HEK293 (cell line): ENCODE results near the gene SLC30A3.

Experiments used
- CTCF ChIA-PET: fragments of 350-600 bp; formaldehyde crosslinking; extraction: SDS; loops from one replicate; lab custom pipeline; 2021; ENCODE audit warnings: antibody characterized with exemption; lab: Yijun Ruan, JAX
- POLR2A ChIA-PET: fragments of 300-600 bp; formaldehyde crosslinking; extraction: SDS; loops from one replicate; lab custom pipeline; 2020; ENCODE audit warnings: antibody characterized with exemption, inconsistent platforms; lab: Yijun Ruan, JAX
- H3K27ac ChIP-seq: fragments of 200-500 bp; sonication (Bioruptor generic); 2 replicates; pipeline ENCODE4 v1.5.1; 2014; ENCODE audit warnings: low read depth, low read length, control low read depth, inconsistent platforms; ENCODE audit errors: extremely low read depth
- H3K36me3 ChIP-seq, 2 experiments: fragments of 200-500 bp in 1 of 2; sonication (Bioruptor generic) in 1 of 2; 1 replicate in 1 of 2; 2 replicates in 1 of 2; pipeline ENCODE4 v1.5.1; 2014 to 2017; ENCODE audit warnings: inconsistent platforms in 2 of 2, low read length in 2 of 2; ENCODE audit not compliant: control insufficient read depth in 2 of 2, insufficient read depth in 1 of 2
- H3K4me1 ChIP-seq: fragments of 200-500 bp; sonication (Bioruptor generic); 2 replicates; pipeline ENCODE4 v1.5.1; 2014; ENCODE audit warnings: mild to moderate bottlenecking, low read length, inconsistent platforms; ENCODE audit not compliant: control insufficient read depth, insufficient read depth
- H3K4me3 ChIP-seq: 2 replicates; pipeline ENCODE4 v1.5.1; 2011; ENCODE audit warnings: low read depth, mild to moderate bottlenecking, control low read depth, low read length, moderate library complexity
- H3K9me3 ChIP-seq: fragments of 200-500 bp; sonication (Bioruptor generic); 2 replicates; pipeline ENCODE4 v1.5.1; 2014; ENCODE audit warnings: low read depth, low read length, inconsistent platforms; ENCODE audit not compliant: control insufficient read depth, insufficient read depth
- GLIS1 ChIP-seq: fragments of 450-650 bp; formaldehyde crosslinking; IDR thresholded peaks from 2 replicates; pipeline ENCODE4 v1.5.1; 2016; ENCODE audit warnings: missing biosample characterization, missing genetic modification characterization
- MZF1 ChIP-seq: fragments of 450-650 bp; formaldehyde crosslinking; IDR thresholded peaks from 2 replicates; pipeline ENCODE4 v1.5.1; 2017; ENCODE audit warnings: missing biosample characterization, missing genetic modification characterization, borderline replicate concordance
- TCF7L2 ChIP-seq: IDR thresholded peaks from 2 replicates; pipeline ENCODE4 v1.6.1; 2011; ENCODE audit warnings: low read depth, mild to moderate bottlenecking, inconsistent platforms, low read length, moderate library complexity, borderline replicate concordance
- WT1 ChIP-seq: fragments of 450-650 bp; formaldehyde crosslinking; IDR thresholded peaks from 2 replicates; pipeline ENCODE4 v1.5.1; 2016; ENCODE audit warnings: missing biosample characterization, missing genetic modification characterization
- ZFP37 ChIP-seq: fragments of 450-650 bp; formaldehyde crosslinking; IDR thresholded peaks from 2 replicates; pipeline ENCODE4 v1.5.1; 2016; ENCODE audit warnings: missing biosample characterization, missing genetic modification characterization
- ZIC2 ChIP-seq: fragments of 450-650 bp; formaldehyde crosslinking; IDR thresholded peaks from 2 replicates; pipeline ENCODE4 v1.5.1; 2016; ENCODE audit warnings: missing biosample characterization, missing genetic modification characterization
- ZNF157 ChIP-seq: fragments of 450-650 bp; formaldehyde crosslinking; IDR thresholded peaks from 2 replicates; pipeline ENCODE4 v1.5.1; 2016; ENCODE audit warnings: missing biosample characterization, missing genetic modification characterization
- ZNF184 ChIP-seq: fragments of 450-650 bp; IDR thresholded peaks from 2 replicates; pipeline ENCODE4 v1.5.1; 2018; ENCODE audit warnings: missing biosample characterization, mild to moderate bottlenecking, missing genetic modification characterization
- ZNF19 ChIP-seq: fragments of 450-650 bp; formaldehyde crosslinking; IDR thresholded peaks from 2 replicates; pipeline ENCODE4; 2016; ENCODE audit warnings: missing biosample characterization, missing genetic modification characterization, low read depth
- ZNF214 ChIP-seq: fragments of 450-650 bp; formaldehyde crosslinking; IDR thresholded peaks from 2 replicates; pipeline ENCODE4 v1.5.1; 2017; ENCODE audit warnings: missing biosample characterization, mild to moderate bottlenecking, missing genetic modification characterization, borderline replicate concordance
- ZNF354C ChIP-seq: fragments of 450-650 bp; formaldehyde crosslinking; IDR thresholded peaks from 2 replicates; pipeline ENCODE4 v1.5.1; 2016; ENCODE audit warnings: missing biosample characterization, missing genetic modification characterization, low read depth, borderline replicate concordance
- ZNF571 ChIP-seq: fragments of 450-650 bp; formaldehyde crosslinking; IDR thresholded peaks from 2 replicates; pipeline ENCODE4 v1.5.0; 2017; ENCODE audit warnings: missing biosample characterization, missing genetic modification characterization
- ZNF623 ChIP-seq: fragments of 450-650 bp; formaldehyde crosslinking; IDR thresholded peaks from 2 replicates; pipeline ENCODE4 v1.5.1; 2016; ENCODE audit warnings: missing biosample characterization, missing genetic modification characterization
- ZNF664 ChIP-seq: fragments of 450-650 bp; formaldehyde crosslinking; IDR thresholded peaks from 2 replicates; pipeline ENCODE4 v1.5.1; 2016; ENCODE audit warnings: missing biosample characterization, missing genetic modification characterization
- TF ChIP-seq, protein P1 (sequence below): fragments of 450-650 bp; formaldehyde crosslinking; IDR thresholded peaks from 2 replicates; pipeline ENCODE4 v1.5.1; 2016; ENCODE audit warnings: missing biosample characterization, missing genetic modification characterization
- TF ChIP-seq, protein P2 (sequence below): fragments of 450-650 bp; formaldehyde crosslinking; IDR thresholded peaks from 2 replicates; pipeline ENCODE4 v1.5.1; 2016; ENCODE audit warnings: missing biosample characterization, missing genetic modification characterization, borderline replicate concordance
- TF ChIP-seq, protein P3 (sequence below): fragments of 450-650 bp; formaldehyde crosslinking; IDR thresholded peaks from 2 replicates; pipeline ENCODE4 v1.5.1; 2017; ENCODE audit warnings: missing biosample characterization, missing genetic modification characterization
- TF ChIP-seq, protein P4 (sequence below): fragments of 450-650 bp; formaldehyde crosslinking; IDR thresholded peaks from 2 replicates; pipeline ENCODE4 v1.5.1; 2016; ENCODE audit warnings: missing biosample characterization, missing genetic modification characterization
- TF ChIP-seq, protein P5 (sequence below): fragments of 450-650 bp; formaldehyde crosslinking; conservative IDR thresholded peaks from 2 replicates; pipeline ENCODE4 v1.5.1; 2016; ENCODE audit warnings: low read depth, missing biosample characterization, missing genetic modification characterization

Gene SLC30A3

DNA sequence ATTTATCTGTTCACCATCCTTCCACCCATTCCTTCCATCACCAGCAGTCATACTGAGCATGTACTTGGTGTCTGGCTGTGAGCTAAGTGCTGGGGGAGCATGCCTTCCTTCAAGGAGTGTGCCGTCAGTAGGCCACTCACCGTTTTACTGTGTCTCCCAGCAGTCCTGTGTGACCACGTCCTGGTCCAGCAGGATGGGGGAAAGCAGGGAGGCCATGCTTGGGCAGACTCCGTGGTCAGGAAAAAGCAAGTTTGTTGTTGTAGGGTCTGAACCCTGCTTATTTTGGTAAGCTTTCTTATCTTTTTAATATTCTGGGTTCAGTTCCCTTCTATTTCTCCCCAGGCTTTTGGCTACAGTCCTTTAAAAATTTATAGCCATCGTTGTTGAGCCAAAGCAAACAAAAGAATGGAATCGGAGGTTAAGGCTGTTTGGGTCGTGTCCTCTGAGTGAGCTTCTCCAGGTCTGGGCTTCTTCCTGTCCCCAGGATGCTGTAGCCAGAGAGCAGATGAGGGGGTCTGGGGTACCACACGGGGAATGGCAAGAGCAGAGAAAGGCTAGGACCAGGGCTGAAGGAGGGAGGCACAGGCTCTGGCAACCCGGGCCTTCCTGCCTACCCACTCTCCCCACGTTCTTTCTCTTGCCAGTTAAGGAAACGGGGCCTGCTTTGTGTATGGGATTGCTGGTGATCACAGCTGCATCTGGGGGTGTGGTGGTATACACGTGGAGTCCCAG, 13.5 kb downstream of the SLC30A3 start (continued):
- no peak for TF ChIP-seq ZNF571 (tag by site-specific recombination)
- TF ChIP-seq, protein P1, sequence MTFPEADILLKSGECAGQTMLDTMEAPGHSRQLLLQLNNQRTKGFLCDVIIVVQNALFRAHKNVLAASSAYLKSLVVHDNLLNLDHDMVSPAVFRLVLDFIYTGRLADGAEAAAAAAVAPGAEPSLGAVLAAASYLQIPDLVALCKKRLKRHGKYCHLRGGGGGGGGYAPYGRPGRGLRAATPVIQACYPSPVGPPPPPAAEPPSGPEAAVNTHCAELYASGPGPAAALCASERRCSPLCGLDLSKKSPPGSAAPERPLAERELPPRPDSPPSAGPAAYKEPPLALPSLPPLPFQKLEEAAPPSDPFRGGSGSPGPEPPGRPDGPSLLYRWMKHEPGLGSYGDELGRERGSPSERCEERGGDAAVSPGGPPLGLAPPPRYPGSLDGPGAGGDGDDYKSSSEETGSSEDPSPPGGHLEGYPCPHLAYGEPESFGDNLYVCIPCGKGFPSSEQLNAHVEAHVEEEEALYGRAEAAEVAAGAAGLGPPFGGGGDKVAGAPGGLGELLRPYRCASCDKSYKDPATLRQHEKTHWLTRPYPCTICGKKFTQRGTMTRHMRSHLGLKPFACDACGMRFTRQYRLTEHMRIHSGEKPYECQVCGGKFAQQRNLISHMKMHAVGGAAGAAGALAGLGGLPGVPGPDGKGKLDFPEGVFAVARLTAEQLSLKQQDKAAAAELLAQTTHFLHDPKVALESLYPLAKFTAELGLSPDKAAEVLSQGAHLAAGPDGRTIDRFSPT (tag by site-specific recombination), result no peak
- TF ChIP-seq ZIC2 (tag by site-specific recombination), result peak; percentile 97
- no peak for TF ChIP-seq ZNF157 (tag by site-specific recombination)
- no peak for TF ChIP-seq TCF7L2
- no peak for TF ChIP-seq ZNF184 (tag by site-specific recombination)
- TF ChIP-seq GLIS1 (tag by site-specific recombination), result peak; percentile 36; the same call in 1 of the 2 replicates
- no peak for TF ChIP-seq WT1 (tag by site-specific recombination)
- TF ChIP-seq MZF1 (tag by site-specific recombination), result no peak

DNA sequence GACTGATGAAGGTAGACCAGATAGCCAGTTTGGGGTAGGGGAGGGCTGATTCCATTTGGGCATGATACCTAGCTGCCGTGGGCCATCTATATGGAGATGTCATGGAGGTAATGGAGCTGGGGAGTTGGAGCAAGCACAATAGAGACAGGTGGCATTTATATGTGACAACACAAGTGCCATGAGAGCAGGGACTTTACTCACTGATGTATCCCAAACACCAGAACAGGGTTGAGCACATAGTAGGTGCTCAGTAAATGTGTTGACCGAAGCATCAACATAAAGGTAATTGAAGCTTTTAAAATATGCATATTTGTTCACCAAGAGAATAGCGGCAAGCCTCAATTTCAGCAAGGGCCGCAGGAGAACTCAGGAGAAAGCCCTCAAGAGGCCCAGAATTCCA, 15.0 kb downstream of the SLC30A3 start:
- Histone ChIP-seq H3K4me1 (0 out of 2 replicates have a peak, but pooled peaks cover 4% of the 10 kb centered on the region), H3K4me3 (no peak overlapping the region), H3K9me3 (no peaks in the 10 kb centered on the region), H3K36me3 (peaks cover 0 to 22% of the 10 kb centered on the region in 2 experiments; a peak in 2 of 3 replicates)
- ChIA-PET CTCF (interaction anchor here (0.6 to 6.3 kb wide), 4 partner anchors 15 to 85 kb away, joined by 5 to 87 read pairs (median 33); partner anchors contain the start of gene TRIM54), POLR2A (interaction anchor here (0.5 kb wide), 1 partner anchor 9 kb away, joined by 4 read pairs; no protein-coding TSS in a partner anchor)
- peak; percentile 70; the same call in 1 of the 2 replicates for TF ChIP-seq ZNF664 (tag by site-specific recombination)
- TF ChIP-seq, protein P2, sequence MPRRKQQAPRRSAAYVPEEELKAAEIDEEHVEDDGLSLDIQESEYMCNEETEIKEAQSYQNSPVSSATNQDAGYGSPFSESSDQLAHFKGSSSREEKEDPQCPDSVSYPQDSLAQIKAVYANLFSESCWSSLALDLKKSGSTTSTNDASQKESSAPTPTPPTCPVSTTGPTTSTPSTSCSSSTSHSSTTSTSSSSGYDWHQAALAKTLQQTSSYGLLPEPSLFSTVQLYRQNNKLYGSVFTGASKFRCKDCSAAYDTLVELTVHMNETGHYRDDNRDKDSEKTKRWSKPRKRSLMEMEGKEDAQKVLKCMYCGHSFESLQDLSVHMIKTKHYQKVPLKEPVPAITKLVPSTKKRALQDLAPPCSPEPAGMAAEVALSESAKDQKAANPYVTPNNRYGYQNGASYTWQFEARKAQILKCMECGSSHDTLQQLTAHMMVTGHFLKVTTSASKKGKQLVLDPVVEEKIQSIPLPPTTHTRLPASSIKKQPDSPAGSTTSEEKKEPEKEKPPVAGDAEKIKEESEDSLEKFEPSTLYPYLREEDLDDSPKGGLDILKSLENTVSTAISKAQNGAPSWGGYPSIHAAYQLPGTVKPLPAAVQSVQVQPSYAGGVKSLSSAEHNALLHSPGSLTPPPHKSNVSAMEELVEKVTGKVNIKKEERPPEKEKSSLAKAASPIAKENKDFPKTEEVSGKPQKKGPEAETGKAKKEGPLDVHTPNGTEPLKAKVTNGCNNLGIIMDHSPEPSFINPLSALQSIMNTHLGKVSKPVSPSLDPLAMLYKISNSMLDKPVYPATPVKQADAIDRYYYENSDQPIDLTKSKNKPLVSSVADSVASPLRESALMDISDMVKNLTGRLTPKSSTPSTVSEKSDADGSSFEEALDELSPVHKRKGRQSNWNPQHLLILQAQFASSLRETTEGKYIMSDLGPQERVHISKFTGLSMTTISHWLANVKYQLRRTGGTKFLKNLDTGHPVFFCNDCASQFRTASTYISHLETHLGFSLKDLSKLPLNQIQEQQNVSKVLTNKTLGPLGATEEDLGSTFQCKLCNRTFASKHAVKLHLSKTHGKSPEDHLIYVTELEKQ (tag by site-specific recombination), result no peak
- TF ChIP-seq, all 188 proteins: peak for 1
- H3K27ac ChIP-seq, result no peak overlapping the region

DNA sequence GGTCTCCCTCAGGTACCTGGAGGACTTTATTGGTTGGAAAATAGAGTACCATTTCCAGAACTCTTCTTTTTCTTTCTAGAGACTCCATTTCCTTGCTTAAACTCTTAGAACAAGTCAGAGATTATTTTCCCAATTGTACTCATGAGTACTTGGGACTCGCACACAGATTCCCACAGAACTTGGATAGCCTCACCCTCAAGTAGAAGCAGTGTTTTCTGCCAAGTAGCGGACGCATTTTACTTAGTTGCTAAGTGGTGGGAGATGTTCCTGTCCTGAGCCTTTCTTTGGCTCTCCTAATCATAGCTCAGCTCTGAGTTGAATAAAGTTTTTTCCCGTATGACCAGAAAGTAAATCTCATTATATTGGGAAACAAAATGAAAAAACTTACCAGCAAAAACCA, 17.2 kb downstream of the SLC30A3 start:
- Histone ChIP-seq H3K4me1 (0 out of 2 replicates have a peak, but pooled peaks cover 4% of the 10 kb centered on the region), H3K9me3 (no peaks in the 10 kb centered on the region), H3K27ac (no peak overlapping the region), H3K36me3 (peaks cover 0 to 45% of the 10 kb centered on the region in 2 experiments; a peak in 2 of 3 replicates), H3K4me3 (no peak overlapping the region)
- CTCF ChIA-PET, result interaction anchor here (0.9 kb wide), 1 partner anchor 58 kb away, joined by 3 read pairs; no protein-coding TSS in a partner anchor
- POLR2A ChIA-PET, result no interaction called here
- TF ChIP-seq, protein P3, sequence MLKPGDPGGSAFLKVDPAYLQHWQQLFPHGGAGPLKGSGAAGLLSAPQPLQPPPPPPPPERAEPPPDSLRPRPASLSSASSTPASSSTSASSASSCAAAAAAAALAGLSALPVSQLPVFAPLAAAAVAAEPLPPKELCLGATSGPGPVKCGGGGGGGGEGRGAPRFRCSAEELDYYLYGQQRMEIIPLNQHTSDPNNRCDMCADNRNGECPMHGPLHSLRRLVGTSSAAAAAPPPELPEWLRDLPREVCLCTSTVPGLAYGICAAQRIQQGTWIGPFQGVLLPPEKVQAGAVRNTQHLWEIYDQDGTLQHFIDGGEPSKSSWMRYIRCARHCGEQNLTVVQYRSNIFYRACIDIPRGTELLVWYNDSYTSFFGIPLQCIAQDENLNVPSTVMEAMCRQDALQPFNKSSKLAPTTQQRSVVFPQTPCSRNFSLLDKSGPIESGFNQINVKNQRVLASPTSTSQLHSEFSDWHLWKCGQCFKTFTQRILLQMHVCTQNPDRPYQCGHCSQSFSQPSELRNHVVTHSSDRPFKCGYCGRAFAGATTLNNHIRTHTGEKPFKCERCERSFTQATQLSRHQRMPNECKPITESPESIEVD (tag by site-specific recombination), result no peak
- TF ChIP-seq ZFP37 (tag by site-specific recombination), result no peak
- TF ChIP-seq, protein P4, sequence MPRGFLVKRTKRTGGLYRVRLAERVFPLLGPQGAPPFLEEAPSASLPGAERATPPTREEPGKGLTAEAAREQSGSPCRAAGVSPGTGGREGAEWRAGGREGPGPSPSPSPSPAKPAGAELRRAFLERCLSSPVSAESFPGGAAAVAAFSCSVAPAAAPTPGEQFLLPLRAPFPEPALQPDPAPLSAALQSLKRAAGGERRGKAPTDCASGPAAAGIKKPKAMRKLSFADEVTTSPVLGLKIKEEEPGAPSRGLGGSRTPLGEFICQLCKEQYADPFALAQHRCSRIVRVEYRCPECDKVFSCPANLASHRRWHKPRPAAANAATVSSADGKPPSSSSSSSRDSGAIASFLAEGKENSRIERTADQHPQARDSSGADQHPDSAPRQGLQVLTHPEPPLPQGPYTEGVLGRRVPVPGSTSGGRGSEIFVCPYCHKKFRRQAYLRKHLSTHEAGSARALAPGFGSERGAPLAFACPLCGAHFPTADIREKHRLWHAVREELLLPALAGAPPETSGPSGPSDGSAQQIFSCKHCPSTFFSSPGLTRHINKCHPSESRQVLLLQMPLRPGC (tag by site-specific recombination), result no peak
- TF ChIP-seq ZNF623, result no peak
- TF ChIP-seq, protein P5, sequence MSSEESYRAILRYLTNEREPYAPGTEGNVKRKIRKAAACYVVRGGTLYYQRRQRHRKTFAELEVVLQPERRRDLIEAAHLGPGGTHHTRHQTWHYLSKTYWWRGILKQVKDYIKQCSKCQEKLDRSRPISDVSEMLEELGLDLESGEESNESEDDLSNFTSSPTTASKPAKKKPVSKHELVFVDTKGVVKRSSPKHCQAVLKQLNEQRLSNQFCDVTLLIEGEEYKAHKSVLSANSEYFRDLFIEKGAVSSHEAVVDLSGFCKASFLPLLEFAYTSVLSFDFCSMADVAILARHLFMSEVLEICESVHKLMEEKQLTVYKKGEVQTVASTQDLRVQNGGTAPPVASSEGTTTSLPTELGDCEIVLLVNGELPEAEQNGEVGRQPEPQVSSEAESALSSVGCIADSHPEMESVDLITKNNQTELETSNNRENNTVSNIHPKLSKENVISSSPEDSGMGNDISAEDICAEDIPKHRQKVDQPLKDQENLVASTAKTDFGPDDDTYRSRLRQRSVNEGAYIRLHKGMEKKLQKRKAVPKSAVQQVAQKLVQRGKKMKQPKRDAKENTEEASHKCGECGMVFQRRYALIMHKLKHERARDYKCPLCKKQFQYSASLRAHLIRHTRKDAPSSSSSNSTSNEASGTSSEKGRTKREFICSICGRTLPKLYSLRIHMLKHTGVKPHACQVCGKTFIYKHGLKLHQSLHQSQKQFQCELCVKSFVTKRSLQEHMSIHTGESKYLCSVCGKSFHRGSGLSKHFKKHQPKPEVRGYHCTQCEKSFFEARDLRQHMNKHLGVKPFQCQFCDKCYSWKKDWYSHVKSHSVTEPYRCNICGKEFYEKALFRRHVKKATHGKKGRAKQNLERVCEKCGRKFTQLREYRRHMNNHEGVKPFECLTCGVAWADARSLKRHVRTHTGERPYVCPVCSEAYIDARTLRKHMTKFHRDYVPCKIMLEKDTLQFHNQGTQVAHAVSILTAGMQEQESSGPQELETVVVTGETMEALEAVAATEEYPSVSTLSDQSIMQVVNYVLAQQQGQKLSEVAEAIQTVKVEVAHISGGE, result no peak
- no peak for TF ChIP-seq ZNF214 (tag by site-specific recombination)
- TF ChIP-seq ZNF19 (tag by site-specific recombination), result no peak
- TF ChIP-seq ZNF354C (tag by site-specific recombination), result no peak
